Body of pancreas (tissue), 4 donors: ENCODE data around the gene CEP112.

Experiments
- CTCF ChIP-seq, 7 experiments: fragments of 450-650 bp in 4 of 7; fragments of 200-600 bp in 3 of 7; sonication (generic) in 3 of 7; IDR thresholded peaks; one replicate each; pipeline ENCODE4 v1.5.1; 2016 to 2019; ENCODE audit warnings: antibody characterized with exemption in 7 of 7
- POLR2A ChIP-seq, 3 donors: fragments of 450-650 bp; IDR thresholded peaks; one replicate each; pipeline ENCODE4 v1.6.1; 2016; ENCODE audit warnings: antibody characterized with exemption in 3 of 3, mild to moderate bottlenecking in 2 of 3

- TF ChIP-seq CTCF (IDR thresholded peaks at IDR 0.05): no peak
- no peak for TF ChIP-seq POLR2A (IDR thresholded peaks at IDR 0.05)
These were observed 382.6 kb downstream of the CEP112 start for GRCh38 chr17:65809366-65809765.
